Activated CD8-positive, alpha-beta memory T cell treated with anti-CD3 and anti-CD28 coated beads, Interleukin-2, amount 50 U/mL, for 4 hours (primary cell): Measurements from ENCODE around the gene DYNC1LI1.
"Not testable (repeated sequence)": the region's sequence is repeated elsewhere in the genome, so short reads cannot be mapped to it uniquely, and the experiment has no call there.

Experiments
- DNase-seq: peaks from one replicate; pipeline ENCODE4 v3.0.0-alpha.2; 2020

Gene DYNC1LI1

GRCh38 chr3:32578669-32579068, 8.0 kb upstream of the DYNC1LI1 start:
- DNase-seq: not testable (repeated sequence)

DNA sequence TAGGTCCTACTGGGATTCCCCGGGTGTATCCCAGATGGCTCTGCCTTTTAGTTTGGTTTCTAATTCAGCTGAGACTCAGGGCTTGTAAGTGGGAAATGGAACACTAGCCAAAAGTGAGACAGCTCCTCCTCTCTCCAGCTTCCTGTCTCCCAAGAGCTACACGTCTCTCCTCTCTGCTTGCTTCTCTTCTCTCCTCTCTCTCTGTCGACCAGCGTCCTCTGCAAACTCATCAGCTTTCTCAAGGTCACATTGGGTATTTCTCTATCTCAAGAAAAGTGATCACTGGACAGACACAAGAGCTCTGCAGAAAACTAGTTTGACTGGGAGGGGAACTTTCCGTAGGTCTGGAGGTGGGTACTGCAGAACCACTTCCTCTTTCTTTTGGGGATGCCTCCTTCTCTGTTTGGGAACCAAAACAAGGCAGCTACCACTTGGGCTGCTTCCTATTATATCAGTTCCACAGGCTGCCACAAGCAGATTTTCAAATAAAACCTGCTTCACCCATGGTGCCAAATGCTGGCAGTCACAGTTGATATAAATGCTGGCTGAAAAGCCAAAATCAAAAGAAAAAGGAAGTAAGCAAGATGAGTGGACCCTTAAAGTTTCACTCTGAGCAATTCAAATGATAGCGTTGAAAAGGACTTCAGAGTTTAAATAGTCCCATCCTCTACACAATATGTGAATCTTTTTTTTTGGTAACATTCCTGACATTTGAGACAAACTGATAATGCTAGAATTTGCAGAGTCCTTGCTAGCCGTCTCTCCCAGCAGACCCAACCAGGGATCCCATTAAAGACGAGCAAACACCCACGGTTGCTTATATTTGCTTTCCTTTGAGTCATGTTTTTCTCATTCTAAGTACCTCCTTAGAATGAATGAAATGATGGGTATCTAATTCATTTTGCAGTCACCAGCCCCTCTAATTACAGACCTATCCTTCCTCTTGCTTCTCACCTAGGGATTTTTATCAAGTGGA, 7.2 kb upstream of the DYNC1LI1 start:
- no peak for DNase-seq

- no peak for DNase-seq
These were observed 6.5 kb upstream of the DYNC1LI1 start for GRCh38 chr3:32577174-32577573.

DNA sequence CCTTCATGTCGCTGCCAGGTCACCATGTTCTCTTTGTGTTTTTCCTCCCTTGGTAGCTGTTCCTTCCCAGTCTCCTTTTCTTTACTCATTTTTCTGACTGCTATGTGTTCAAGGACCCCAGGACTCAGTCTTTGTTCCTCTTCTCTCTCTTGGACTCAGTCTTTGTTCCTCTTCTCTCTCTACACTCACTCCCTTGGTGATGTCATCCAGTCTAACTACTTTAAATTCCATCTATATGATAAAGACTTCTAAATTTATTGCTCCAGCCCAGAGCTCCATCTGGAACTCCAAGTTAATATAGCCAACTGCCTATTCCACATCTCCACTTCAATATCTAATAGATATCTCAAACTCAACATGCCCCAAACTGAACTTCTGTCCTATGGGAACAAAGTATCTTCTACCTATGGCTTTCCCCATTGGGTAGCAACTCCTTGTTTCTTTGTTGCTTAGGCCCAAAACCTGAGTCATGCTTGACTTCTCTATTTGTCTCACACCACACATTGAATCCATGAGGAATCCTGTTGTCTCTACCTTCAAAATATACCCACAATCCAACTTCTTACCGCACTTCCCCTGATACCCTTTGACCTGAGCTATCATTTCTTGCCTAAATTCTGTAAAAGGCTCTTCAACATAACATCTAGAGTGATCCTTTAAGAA, 4.9 kb upstream of the DYNC1LI1 start:
- DNase-seq: no peak

DNA sequence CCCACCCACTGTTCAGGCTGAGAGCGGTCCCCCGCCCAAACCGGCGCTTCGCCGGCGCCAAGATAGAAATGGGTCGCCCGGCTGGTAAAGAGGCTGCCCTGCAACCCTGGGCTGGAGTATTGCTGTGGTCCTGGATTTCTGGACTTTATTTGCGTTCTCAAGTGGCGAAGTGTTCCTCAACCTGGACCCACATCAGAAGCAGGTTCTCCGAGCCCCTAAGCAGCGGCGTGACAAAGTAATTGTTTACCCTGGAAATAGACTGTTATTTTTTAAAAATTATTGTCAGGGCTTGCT, 481 bp upstream of the DYNC1LI1 start:
- DNase-seq: no peak

- DNase-seq: peak; percentile 45
These were observed 878 bp downstream of the DYNC1LI1 start for GRCh38 chr3:32569540-32570420.

DNA sequence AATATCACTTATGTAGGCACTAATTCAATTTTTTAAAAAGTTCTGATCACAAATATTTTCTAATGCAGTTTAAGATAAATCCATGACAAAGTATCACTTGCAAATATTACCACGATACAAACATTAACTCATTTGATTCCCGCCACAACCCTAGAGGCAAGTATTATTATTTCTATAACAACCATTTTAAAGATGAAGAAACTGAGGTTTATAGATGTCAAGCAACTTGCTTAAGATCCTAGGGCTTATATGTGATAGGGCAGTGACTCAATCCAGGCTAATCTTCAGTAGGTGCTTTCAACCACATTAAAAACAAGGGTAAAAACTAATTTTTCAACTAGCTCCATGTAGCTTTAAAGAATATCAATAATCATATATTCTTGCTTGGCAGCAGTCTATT, 1.7 kb downstream of the DYNC1LI1 start:
- no peak for DNase-seq

DNA sequence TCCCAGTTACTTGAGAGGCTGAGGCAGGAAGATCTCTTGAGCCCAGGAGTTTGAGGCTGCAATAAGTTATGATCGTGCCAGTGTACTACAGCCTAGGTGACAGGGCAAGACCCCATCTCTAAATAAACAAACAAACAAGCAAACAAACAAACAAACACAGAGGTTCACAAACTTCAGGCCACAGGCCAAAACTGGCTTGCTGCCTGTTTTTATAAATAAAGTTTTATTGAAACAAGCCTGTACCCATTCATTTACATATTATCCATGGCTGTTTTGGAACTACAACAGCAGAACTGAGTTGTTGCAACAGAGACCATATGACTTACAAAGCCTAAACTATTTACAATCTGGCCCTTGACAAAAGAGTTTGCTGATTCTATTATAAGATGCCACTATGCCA, 6.5 kb downstream of the DYNC1LI1 start:
- DNase-seq: no peak

- DNase-seq: no peak
These were observed 8.0 kb downstream of the DYNC1LI1 start for GRCh38 chr3:32562640-32563039.

DNA sequence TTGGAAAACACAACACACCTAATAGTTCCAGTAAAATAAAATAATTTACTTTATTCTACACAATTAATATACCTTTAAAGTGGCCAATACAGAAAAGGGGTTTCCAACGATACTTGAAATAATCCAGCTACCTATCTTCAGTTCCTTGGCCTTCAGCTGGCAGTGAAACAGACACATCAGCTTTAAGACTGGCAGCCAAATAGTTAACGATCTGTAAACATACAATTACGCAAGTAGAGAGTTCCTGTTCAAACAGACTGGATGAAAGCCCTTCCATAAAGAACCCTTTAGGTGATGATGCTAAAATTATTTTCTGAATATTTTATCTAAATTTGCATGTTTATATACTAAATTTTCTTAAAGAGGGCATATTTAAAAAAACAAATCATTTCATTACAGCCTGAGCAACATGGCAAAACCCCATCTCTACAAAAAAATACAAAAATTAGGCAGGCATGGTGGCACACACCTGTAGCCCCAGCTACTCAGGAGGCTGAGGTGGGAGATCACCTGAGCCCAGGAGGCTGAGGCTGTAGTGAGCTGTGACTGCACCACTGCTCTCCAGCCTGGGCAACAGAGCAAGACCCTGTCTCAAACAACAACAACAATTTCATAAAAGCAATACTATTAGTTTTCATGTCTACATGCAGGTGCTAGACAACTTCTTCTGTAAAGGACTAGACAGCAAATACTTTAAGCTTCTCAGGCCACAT, 12.9 kb downstream of the DYNC1LI1 start:
- no peak for DNase-seq

DNA sequence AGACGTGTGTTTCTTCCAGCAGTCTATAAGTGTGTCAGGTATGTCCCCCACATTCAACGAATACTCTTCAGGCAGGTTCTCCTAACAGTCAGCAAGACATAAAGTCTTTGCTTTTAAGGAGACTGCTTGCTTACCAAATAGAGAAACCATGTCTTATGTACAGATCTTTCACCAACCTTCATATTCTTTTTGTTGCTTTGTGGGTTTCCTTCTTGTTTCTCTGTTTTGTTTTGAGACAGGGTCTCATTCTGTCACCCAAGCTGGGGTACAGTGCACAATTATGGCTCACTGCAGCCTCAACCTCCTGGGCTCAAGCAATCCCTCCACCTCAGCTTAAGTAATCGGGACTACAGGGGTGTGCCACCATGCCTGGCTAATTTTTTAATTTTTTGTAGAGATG, 14.3 kb downstream of the DYNC1LI1 start:
- no peak for DNase-seq

DNA sequence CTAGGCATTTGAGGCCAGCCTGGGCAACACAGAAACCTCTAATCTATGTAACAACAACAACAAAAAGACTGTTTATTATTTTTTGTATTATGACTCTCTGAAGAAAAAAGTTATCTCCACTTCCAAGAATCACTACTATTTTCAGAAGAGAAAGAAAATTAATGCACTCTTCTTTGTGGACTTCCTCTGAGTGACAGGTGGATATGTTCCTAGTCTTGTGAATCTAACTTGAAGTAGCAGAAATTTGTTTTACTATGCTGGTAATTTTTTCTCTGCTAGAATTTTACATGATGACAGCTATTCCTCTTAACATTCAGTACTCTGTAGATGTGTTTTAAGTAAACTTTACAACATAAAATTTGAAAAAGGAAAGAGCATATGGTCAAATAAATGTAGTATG, 16.7 kb downstream of the DYNC1LI1 start:
- DNase-seq: no peak

GRCh38 chr3:32553459-32553858, 17.2 kb downstream of the DYNC1LI1 start:
- DNase-seq: no peak

DNA sequence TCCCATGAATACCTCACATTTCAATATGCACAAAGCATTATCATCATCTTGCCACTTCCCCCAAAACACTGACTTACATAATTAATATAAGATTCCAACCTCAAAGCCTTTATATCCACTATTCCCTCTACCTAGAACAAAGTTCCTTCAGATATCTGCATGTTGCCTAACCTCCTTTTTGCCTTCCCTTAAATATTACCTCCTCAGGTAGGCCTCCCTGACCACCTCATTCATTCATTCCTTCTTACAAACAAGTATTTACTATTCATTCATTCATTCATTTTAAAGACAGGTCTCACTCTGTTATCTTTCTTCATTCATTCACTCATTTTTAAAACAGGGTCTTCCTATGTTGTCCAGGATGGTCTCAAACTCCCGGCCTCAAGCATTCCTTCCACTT, 18.6 kb downstream of the DYNC1LI1 start:
- DNase-seq: no peak

DNA sequence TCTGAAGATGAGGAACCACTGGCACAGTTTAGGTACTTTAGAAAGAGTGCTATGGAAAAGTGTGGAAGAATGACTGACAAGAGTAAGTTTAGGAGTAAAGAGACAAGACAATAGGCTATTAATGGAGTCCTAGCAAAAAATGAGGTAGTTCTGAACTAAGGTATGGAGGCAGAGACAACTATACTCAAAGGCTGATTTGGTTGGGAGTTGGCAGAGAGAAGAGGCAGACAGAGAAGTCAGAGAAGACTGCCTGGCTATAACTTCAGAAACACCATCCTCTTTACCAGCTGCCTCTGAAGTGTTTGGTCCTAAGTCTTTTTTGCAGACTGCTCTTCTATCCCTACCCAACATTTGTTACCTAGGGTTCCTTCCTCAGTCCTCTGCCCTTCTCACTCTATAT, 19.2 kb downstream of the DYNC1LI1 start:
- DNase-seq: no peak

- no peak for DNase-seq
These were observed 19.6 kb downstream of the DYNC1LI1 start for GRCh38 chr3:32551087-32551486.

GRCh38 chr3:32545305-32545704, 25.4 kb downstream of the DYNC1LI1 start:
- DNase-seq: no peak

DNA sequence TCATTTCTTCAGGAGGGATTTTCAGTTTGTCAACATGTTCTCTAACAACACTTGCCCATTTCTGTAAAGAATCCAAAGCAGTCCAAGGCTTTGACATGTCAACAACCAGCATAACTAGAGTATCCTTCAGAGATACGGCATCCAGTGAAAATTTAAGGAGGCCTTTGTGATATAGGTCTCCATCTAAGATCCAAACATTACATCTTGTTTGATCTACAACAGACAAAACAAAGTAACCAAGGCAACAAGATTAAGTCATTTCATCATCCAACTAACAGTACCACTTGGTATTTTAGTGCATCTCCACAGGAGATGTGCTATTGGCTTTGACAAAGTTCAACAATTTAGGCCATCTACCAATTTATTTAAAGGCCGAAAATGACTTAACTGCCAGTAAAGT, 25.8 kb downstream of the DYNC1LI1 start:
- no peak for DNase-seq

GRCh38 chr3:32542807-32543206, 27.9 kb downstream of the DYNC1LI1 start:
- DNase-seq: no peak

GRCh38 chr3:32540899-32541298, 29.8 kb downstream of the DYNC1LI1 start:
- no peak for DNase-seq

- no peak for DNase-seq
These were observed 38.2 kb downstream of the DYNC1LI1 start for GRCh38 chr3:32532434-32532833.

- no peak for DNase-seq
These were observed 39.5 kb downstream of the DYNC1LI1 start for GRCh38 chr3:32531010-32531647.
